ENCODE results near the gene GPC5. TPM values are rescaled to one million over a fixed set of nuclear protein-coding genes. Genes with fewer than 3 reads are reported as not detected.

Gene GPC5
- total and polyA plus RNA-seq, 9 of the 15 experiments (the other 6 are each of a cell fraction or from before 2014, with no cell fraction given): 0.18 to 0.27 TPM; not detected in 7

GRCh38 chr13:92734545-92734944 is 1336.1 kb downstream of the GPC5 start:
- Histone ChIP-seq H2AFZ (ENCODE audit: low read depth, low read length) (no peak overlapping the region), H3K9ac (ENCODE audit: insufficient read depth in 1 of 2, low read depth in 2 of 2, low read length in 2 of 2) (no peak overlapping the region), H3K36me3 (ENCODE audit: control insufficient read depth, insufficient read depth, low read length) (no peaks in the 10 kb centered on the region), H3K4me1 (replicated peaks in 1 of 2; ENCODE audit: control insufficient read depth in 2 of 2, insufficient read depth in 2 of 2, low read length in 2 of 2) (no peaks in the 10 kb centered on the region), H3K27me3 (ENCODE audit: control insufficient read depth in 2 of 2, insufficient read depth in 2 of 2, low read length in 2 of 2) (no peaks in the 10 kb centered on the region), H3K9me1 (ENCODE audit: control insufficient read depth, insufficient read depth, low read length) (no peaks in the 10 kb centered on the region), H3K27ac (ENCODE audit: extremely low read depth, low read depth, low read length) (no peak overlapping the region), H3K4me3 (no peak overlapping the region), H3K9me3 (replicated peaks; ENCODE audit: control insufficient read depth, insufficient read depth, low read depth, low read length) (no peaks in the 10 kb centered on the region), H3K4me2 (ENCODE audit: insufficient read depth, low read length) (no peak overlapping the region), H3K79me2 (ENCODE audit: control insufficient read depth, insufficient read depth, low read length) (no peaks in the 10 kb centered on the region), H4K20me1 (replicated peaks; ENCODE audit: control insufficient read depth, insufficient read depth, low read length) (no peaks in the 10 kb centered on the region)
- no peak for ATAC-seq
- BruUV-seq (replicated peaks): no TSS peak
- in situ Hi-C loops (cut with MboI): loop anchor here (25.0 kb wide), 1 partner anchor 678 kb away; no protein-coding TSS in a partner anchor
- ChIA-PET POLR2A (no interaction called here), CTCF (ENCODE audit: low intra/inter-chr PET ratio) (no interaction called here)
- 0% methylated on average over 1 of the region's 1 CpG for WGBS (ENCODE audit: insufficient coverage, low coverage, missing lambda C conversion rate)
- FAIRE-seq: no peak
- no peak for TF ChIP-seq UBTF (IDR thresholded peaks at IDR 0.05; ENCODE audit: borderline replicate concordance in 1 of 2, low read depth in 2 of 2, low read length in 2 of 2)
- no peak for TF ChIP-seq NR2C1 (IDR thresholded peaks at IDR 0.05)
- no peak for TF ChIP-seq NR2C1 (tag; IDR thresholded peaks at IDR 0.05)
- no peak for TF ChIP-seq ASH1L (IDR thresholded peaks at IDR 0.05; ENCODE audit: borderline replicate concordance, low read depth, partially characterized antibody)
- TF ChIP-seq MAFK (IDR thresholded peaks at IDR 0.05; ENCODE audit: low read length): peak; percentile 48; the same call in 1 of the 2 replicates
- TF ChIP-seq MAFF (IDR thresholded peaks at IDR 0.05; ENCODE audit: low read length): peak; percentile 26; the same call in 1 of the 2 replicates
- intact Hi-C loops (cut with micrococcal nuclease): no loop called here
- no peak for DNase-seq (ENCODE audit: extremely low read depth in 1 of 4, low spot score in 3 of 4)
